Measurements from ENCODE around the gene RRAGD.
"Not testable (repeated sequence)": the region's sequence is repeated elsewhere in the genome, so short reads cannot be mapped to it uniquely, and the experiment has no call there.

RRAGD gene

DNA sequence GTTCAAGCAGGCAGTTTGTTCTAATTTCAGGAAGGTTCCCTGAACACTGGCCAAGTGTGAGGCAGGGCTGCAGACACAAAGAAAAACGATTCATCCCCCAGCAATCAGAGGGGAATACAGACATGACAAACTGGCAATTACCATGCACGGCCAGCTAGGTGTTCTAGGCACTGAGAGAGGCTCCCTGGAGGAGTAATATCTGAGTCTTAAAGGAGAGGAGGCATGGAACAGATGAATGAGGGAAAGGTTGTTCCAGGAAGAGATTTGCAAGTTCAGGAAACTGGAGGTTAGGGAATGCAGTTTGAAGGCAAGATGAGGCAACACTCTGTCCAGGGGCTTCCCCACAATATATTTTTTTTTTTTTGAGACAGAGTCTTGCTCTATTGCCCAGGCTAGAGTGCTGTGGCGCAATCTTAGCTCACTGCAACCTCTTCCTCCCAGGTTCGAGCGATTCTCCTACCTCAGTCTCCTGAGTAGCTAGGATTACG is 11.1 kb downstream of the RRAGD start:
- no peak overlapping the region for H3K27ac ChIP-seq
- TF ChIP-seq, protein P1, sequence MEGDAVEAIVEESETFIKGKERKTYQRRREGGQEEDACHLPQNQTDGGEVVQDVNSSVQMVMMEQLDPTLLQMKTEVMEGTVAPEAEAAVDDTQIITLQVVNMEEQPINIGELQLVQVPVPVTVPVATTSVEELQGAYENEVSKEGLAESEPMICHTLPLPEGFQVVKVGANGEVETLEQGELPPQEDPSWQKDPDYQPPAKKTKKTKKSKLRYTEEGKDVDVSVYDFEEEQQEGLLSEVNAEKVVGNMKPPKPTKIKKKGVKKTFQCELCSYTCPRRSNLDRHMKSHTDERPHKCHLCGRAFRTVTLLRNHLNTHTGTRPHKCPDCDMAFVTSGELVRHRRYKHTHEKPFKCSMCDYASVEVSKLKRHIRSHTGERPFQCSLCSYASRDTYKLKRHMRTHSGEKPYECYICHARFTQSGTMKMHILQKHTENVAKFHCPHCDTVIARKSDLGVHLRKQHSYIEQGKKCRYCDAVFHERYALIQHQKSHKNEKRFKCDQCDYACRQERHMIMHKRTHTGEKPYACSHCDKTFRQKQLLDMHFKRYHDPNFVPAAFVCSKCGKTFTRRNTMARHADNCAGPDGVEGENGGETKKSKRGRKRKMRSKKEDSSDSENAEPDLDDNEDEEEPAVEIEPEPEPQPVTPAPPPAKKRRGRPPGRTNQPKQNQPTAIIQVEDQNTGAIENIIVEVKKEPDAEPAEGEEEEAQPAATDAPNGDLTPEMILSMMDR (conservative IDR thresholded peaks at IDR 0.05) = no peak

DNA sequence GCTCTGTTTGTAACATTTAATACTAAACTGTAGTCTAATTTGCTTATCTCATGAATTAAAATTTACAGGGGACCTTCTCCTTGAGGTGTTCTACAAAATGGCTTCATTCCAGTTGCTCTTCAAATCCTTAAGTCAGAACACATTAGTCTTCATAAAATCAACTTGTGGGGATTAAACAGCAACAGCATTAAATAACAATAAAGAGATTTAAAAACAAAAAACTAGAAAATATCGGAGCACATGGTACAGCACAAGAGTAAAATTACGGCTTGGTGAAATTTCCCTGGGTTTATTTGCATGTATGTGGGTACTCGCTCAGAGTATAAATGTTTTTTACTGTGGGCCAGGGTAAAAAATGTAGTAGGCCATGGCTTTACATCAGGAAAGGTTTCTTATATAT is 12.0 kb downstream of the RRAGD start:
- H3K27ac ChIP-seq = no peak overlapping the region
- TF ChIP-seq, protein P1 (conservative IDR thresholded peaks at IDR 0.05) = no peak

DNA sequence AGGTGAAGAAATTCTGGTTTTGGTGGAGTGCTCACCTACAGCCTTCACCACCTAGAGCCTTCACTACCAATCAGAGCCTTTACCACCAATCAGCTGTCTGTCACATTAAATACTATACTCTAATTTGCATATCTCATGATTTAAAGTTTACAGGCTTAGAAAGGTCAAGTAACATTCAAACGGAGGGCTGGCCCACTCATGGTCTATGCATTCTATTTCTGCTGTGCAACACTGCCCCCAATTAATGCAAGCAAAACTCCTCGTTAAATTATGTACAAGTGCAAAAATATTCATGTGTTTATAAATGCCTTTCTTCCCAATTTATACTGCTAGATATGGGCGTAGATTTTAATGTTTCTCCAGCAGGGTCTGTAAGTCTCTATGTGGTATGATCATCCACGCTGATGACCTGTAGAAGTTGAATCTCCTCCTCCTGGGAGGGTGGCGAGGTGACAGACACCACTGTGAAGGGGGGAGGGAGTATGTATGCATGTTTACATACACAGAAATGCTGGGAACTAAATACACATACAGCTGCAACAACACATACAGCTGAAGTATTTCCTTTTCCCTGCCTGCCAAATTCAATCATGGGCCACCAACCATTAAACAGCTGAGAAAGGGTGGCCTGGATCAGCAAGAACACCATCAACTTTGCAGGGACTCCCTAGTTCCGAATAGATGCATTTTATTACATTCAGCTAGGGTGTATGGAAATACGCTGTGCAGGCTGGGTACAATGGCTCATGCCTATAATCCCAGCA is 13.1 kb downstream of the RRAGD start:
- TF ChIP-seq, protein P1 (conservative IDR thresholded peaks at IDR 0.05) = no peak
- no peak overlapping the region for H3K27ac ChIP-seq

- H3K27ac ChIP-seq = not testable (repeated sequence)
Measured at GRCh38 chr6:89397884-89398283, 14.2 kb downstream of the RRAGD start.

GRCh38 chr6:89393659-89394058 is 18.4 kb downstream of the RRAGD start:
- no peak overlapping the region for H3K27ac ChIP-seq
- TF ChIP-seq, protein P1 (conservative IDR thresholded peaks at IDR 0.05) = no peak

DNA sequence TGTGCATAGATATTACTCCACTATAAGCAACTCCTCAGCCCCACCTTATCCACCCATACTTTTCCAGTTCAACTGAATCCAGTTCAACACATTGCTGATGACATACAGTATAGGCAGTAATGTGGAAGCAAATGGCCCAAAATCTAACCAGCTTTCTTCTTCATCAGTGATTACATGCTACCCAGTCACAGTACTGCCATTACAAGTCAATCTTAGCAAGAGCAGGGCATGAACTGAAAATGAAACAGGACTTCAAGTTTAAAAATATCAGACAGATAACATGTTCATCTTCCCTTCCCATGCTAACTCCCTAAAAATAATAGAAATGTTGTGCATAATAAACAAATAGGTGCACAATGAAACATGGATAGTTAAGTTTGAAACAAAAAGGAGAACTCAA is 19.2 kb downstream of the RRAGD start:
- TF ChIP-seq, protein P1 (conservative IDR thresholded peaks at IDR 0.05) = no peak
- no peak overlapping the region for H3K27ac ChIP-seq

DNA sequence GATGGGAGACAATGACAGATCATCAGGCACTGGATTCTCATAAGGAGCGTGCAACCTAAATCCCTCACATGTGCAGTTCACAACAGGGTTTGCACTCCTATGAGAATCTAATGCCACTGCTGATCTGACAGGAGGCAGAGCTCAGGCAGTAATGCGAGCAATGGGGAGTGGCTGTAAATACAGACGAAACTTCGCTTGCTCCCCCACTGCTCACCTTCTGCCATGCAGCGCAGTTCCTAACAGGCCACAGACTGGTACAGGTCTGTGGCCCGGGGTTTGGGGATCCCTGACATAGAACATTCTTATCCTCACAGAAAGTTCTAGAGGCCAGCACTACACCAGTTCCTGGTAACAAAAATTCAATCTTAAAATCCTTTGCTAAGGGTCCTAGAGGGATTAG is 23.2 kb downstream of the RRAGD start:
- TF ChIP-seq, protein P1 (conservative IDR thresholded peaks at IDR 0.05) = no peak
- no peak overlapping the region for H3K27ac ChIP-seq

- TF ChIP-seq, protein P1 (conservative IDR thresholded peaks at IDR 0.05) = no peak
- no peak overlapping the region for H3K27ac ChIP-seq
Measured at GRCh38 chr6:89387516-89388201, 24.4 kb downstream of the RRAGD start.

Measured in VCaP (cell line).